Glutamatergic neuron (in vitro differentiated cells): Measurements from ENCODE around the gene DNASE2B. TPM values are rescaled to one million over a fixed set of nuclear protein-coding genes. Genes with fewer than 3 reads are reported as not detected.

ENCODE experiments used
- DNase-seq: peaks from one replicate; pipeline ENCODE4 v3.0.0; 2022
- H3K27ac Mint-ChIP-seq: one replicate; pipeline ENCODE4 v1.8.0; 2020; ENCODE audit warnings: mild to moderate bottlenecking, mixed read lengths, inconsistent platforms; ENCODE audit not compliant: unreplicated experiment
- H3K27me3 Mint-ChIP-seq: one replicate; pipeline ENCODE4 v1.8.0; 2020; ENCODE audit warnings: mild to moderate bottlenecking, moderate library complexity, mixed read lengths, inconsistent platforms; ENCODE audit not compliant: unreplicated experiment
- H3K36me3 Mint-ChIP-seq: one replicate; pipeline ENCODE4 v1.8.0; 2020; ENCODE audit warnings: mild to moderate bottlenecking, mixed read lengths, inconsistent platforms; ENCODE audit not compliant: unreplicated experiment
- H3K4me1 Mint-ChIP-seq: one replicate; pipeline ENCODE4 v1.8.0; 2020; ENCODE audit warnings: mild to moderate bottlenecking, low read depth, mixed read lengths, inconsistent platforms; ENCODE audit not compliant: unreplicated experiment
- H3K4me3 Mint-ChIP-seq: one replicate; pipeline ENCODE4 v1.8.0; 2020; ENCODE audit warnings: mild to moderate bottlenecking, mixed read lengths, inconsistent platforms; ENCODE audit not compliant: unreplicated experiment
- H3K9me3 Mint-ChIP-seq: one replicate; pipeline ENCODE4 v1.8.0; 2020; ENCODE audit warnings: mild to moderate bottlenecking, moderate library complexity, mixed read lengths, inconsistent platforms; ENCODE audit not compliant: unreplicated experiment
- total RNA-seq: library from RNA; stranded (reverse); fragmentation: NEBNext Ultra II Directional; extraction: Animal tissue kit (Norgen Biotek cat#: 25700); gene quantifications from one replicate; pipeline ENCODE4 v1.2.1, GENCODE V29; 2021; ENCODE audit not compliant: unreplicated experiment
- TF ChIP-seq, protein P1 (sequence below): fragments of 200-600 bp; sonication (generic); IDR thresholded peaks from one replicate; pipeline ENCODE4 v1.5.0; 2021; ENCODE audit not compliant: partially characterized antibody, unreplicated experiment

The DNASE2B gene
- total RNA-seq, 1 donor from 2014 or later, result not detected

- Mint-ChIP-seq H3K4me3 (no peak overlapping the region), H3K27ac (no peak overlapping the region), H3K9me3 (no peaks in the 10 kb centered on the region), H3K36me3 (no peaks in the 10 kb centered on the region), H3K4me1 (no peaks in the 10 kb centered on the region), H3K27me3 (no peaks in the 10 kb centered on the region)
- DNase-seq, result no peak
- TF ChIP-seq, protein P1, sequence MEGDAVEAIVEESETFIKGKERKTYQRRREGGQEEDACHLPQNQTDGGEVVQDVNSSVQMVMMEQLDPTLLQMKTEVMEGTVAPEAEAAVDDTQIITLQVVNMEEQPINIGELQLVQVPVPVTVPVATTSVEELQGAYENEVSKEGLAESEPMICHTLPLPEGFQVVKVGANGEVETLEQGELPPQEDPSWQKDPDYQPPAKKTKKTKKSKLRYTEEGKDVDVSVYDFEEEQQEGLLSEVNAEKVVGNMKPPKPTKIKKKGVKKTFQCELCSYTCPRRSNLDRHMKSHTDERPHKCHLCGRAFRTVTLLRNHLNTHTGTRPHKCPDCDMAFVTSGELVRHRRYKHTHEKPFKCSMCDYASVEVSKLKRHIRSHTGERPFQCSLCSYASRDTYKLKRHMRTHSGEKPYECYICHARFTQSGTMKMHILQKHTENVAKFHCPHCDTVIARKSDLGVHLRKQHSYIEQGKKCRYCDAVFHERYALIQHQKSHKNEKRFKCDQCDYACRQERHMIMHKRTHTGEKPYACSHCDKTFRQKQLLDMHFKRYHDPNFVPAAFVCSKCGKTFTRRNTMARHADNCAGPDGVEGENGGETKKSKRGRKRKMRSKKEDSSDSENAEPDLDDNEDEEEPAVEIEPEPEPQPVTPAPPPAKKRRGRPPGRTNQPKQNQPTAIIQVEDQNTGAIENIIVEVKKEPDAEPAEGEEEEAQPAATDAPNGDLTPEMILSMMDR, result no peak
Measured at GRCh38 chr1:84409888-84410287, 11.6 kb downstream of the DNASE2B start.

DNA sequence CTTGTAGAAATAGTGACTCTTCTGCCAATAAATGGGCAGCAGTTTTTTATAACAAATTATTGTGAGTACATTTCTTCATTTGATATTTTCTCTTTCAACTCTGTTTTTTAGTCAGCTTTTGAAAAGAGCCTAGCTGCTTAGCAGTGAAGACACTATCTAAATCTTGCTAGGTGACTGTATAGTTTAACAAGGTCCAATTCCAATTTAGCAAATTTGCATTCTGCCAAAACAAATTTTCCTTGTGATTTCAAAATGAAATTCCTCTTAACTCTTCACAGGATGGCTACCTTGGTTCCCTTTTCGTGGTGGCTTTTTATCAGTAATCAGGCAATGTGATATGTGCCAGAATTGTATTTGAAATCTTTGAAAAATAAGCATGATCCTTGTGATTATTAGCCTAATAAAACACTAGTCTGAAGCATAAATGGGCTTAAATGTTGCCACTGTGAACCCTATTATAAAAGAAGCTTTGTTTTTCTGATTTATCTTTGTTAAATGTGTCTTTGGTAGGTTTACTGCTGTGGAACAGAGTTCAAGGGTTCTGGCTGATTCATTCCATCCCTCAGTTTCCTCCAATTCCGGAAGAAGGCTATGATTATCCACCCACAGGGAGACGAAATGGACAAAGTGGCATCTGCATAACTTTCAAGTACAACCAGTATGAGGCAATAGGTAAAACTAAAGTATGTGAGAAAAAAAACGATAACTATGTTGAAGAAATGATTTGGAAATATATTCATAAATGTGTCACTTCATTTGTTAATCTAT lies 12.2 kb downstream of the DNASE2B start:
- no peaks in the 10 kb centered on the region for H3K27me3 Mint-ChIP-seq
- H3K9me3 Mint-ChIP-seq, result no peaks in the 10 kb centered on the region
- no peak for DNase-seq

GRCh38 chr1:84412316-84412942 lies 14.1 kb downstream of the DNASE2B start:
- H3K9me3 Mint-ChIP-seq, result no peaks in the 10 kb centered on the region
- no peak for DNase-seq
- H3K27me3 Mint-ChIP-seq, result no peaks in the 10 kb centered on the region
- no peak overlapping the region for H3K27ac Mint-ChIP-seq
- no peaks in the 10 kb centered on the region for H3K36me3 Mint-ChIP-seq
- TF ChIP-seq, protein P1, result no peak
- no peaks in the 10 kb centered on the region for H3K4me1 Mint-ChIP-seq
- no peak overlapping the region for H3K4me3 Mint-ChIP-seq

More for the DNA sequence above, 12.2 kb downstream of the DNASE2B start:
- Mint-ChIP-seq H3K4me3 (no peak overlapping the region), H3K27ac (no peak overlapping the region), H3K36me3 (no peaks in the 10 kb centered on the region), H3K4me1 (no peaks in the 10 kb centered on the region)
- TF ChIP-seq, protein P1, result no peak

GRCh38 chr1:84415396-84415795 lies 17.1 kb downstream of the DNASE2B start:
- H3K9me3 Mint-ChIP-seq, result no peaks in the 10 kb centered on the region
- no peaks in the 10 kb centered on the region for H3K4me1 Mint-ChIP-seq
- H3K36me3 Mint-ChIP-seq, result no peaks in the 10 kb centered on the region
- no peak for DNase-seq
- no peaks in the 10 kb centered on the region for H3K27me3 Mint-ChIP-seq
- H3K27ac Mint-ChIP-seq, result no peak overlapping the region
- H3K4me3 Mint-ChIP-seq, result no peak overlapping the region
- TF ChIP-seq, protein P1, result no peak

DNA sequence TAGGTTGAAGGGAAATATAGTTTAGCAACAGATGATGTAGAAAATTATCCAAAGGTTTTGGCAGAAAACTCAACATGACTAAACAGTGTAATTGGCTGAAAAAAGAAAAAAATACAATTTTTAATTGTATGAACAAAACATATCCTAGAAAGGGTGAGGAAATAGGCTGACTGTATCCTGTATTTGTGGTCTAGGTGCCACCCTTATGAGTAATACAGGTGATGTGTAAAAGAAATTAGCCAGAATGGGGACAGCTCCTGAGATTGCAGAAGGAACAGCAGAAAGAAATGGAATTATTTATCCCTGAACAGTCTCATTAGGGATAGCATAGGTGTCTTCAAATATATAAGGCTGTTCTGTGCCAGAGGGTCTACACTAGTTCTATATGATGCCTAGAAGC lies 24.6 kb downstream of the DNASE2B start:
- H3K4me3 Mint-ChIP-seq, result no peak overlapping the region

More for the DNA sequence above, 24.6 kb downstream of the DNASE2B start:
- H3K4me1 Mint-ChIP-seq, result no peaks in the 10 kb centered on the region
- DNase-seq, result no peak
- TF ChIP-seq, protein P1, result no peak
- H3K27me3 Mint-ChIP-seq, result no peaks in the 10 kb centered on the region
- no peaks in the 10 kb centered on the region for H3K9me3 Mint-ChIP-seq
- no peak overlapping the region for H3K27ac Mint-ChIP-seq
- H3K36me3 Mint-ChIP-seq, result no peaks in the 10 kb centered on the region
